Measurements from ENCODE around the gene ANO9.
"Not testable (repeated sequence)": the region's sequence is repeated elsewhere in the genome, so short reads cannot be mapped to it uniquely, and the experiment has no call there.

ANO9 gene

GRCh38 chr11:403021-403760 lies 38.6 kb downstream of the ANO9 start:
- Histone ChIP-seq H3K27ac (no peak overlapping the region), H3K27me3 (peaks cover 32% of the 10 kb centered on the region), H3K36me3 (no peaks in the 10 kb centered on the region), H3K4me1 (ENCODE audit: control insufficient read depth in 1 of 2, insufficient read depth in 1 of 2, low read depth in 1 of 2, low read length in 1 of 2) (peaks cover 10 to 13% of the 10 kb centered on the region in 2 experiments), H3K9me3 (no peaks in the 10 kb centered on the region), H3K4me3 (ENCODE audit: low read depth in 1 of 2, low read length in 1 of 2) (no peak overlapping the region)
- TF ChIP-seq CTCF (IDR thresholded peaks at IDR 0.05): no peak

GRCh38 chr11:401196-401595 lies 40.6 kb downstream of the ANO9 start:
- not testable (repeated sequence) for H3K27ac ChIP-seq; H3K4me1 ChIP-seq (ENCODE audit: control insufficient read depth in 1 of 2, insufficient read depth in 1 of 2, low read depth in 1 of 2, low read length in 1 of 2); H3K36me3 ChIP-seq; H3K9me3 ChIP-seq; H3K4me3 ChIP-seq (ENCODE audit: low read depth in 1 of 2, low read length in 1 of 2)
- peaks cover 46% of the 10 kb centered on the region for H3K27me3 ChIP-seq

- no peaks in the 10 kb centered on the region for H3K9me3 ChIP-seq
- H3K36me3 ChIP-seq: no peaks in the 10 kb centered on the region
- TF ChIP-seq CTCF (IDR thresholded peaks at IDR 0.05): no peak
- peaks cover 0 to 8% of the 10 kb centered on the region in 2 experiments for H3K4me1 ChIP-seq (ENCODE audit: control insufficient read depth in 1 of 2, insufficient read depth in 1 of 2, low read depth in 1 of 2, low read length in 1 of 2)
- peaks cover 55% of the 10 kb centered on the region for H3K27me3 ChIP-seq
- H3K4me3 ChIP-seq (ENCODE audit: low read depth in 1 of 2, low read length in 1 of 2): no peak overlapping the region
- no peak overlapping the region for H3K27ac ChIP-seq
These were observed 41.5 kb downstream of the ANO9 start for GRCh38 chr11:400241-400689.

- H3K4me1 ChIP-seq (ENCODE audit: control insufficient read depth in 1 of 2, insufficient read depth in 1 of 2, low read depth in 1 of 2, low read length in 1 of 2): peaks cover 0 to 8% of the 10 kb centered on the region in 2 experiments
- no peaks in the 10 kb centered on the region for H3K36me3 ChIP-seq
- peaks cover 56% of the 10 kb centered on the region for H3K27me3 ChIP-seq
- H3K4me3 ChIP-seq (ENCODE audit: low read depth in 1 of 2, low read length in 1 of 2): no peak overlapping the region
- H3K27ac ChIP-seq: no peak overlapping the region
- H3K9me3 ChIP-seq: no peaks in the 10 kb centered on the region
- no peak for TF ChIP-seq CTCF (IDR thresholded peaks at IDR 0.05)
These were observed 42.0 kb downstream of the ANO9 start for GRCh38 chr11:399731-400211.

GRCh38 chr11:398826-399225 lies 43.0 kb downstream of the ANO9 start:
- Histone ChIP-seq H3K27ac (no peak overlapping the region), H3K4me3 (ENCODE audit: low read depth in 1 of 2, low read length in 1 of 2) (no peak overlapping the region), H3K4me1 (ENCODE audit: control insufficient read depth in 1 of 2, insufficient read depth in 1 of 2, low read depth in 1 of 2, low read length in 1 of 2) (peaks cover 0 to 8% of the 10 kb centered on the region in 2 experiments), H3K36me3 (no peaks in the 10 kb centered on the region), H3K27me3 (peaks cover 48% of the 10 kb centered on the region), H3K9me3 (no peaks in the 10 kb centered on the region)
- no peak for TF ChIP-seq CTCF (IDR thresholded peaks at IDR 0.05)

- peaks cover 0 to 8% of the 10 kb centered on the region in 2 experiments for H3K4me1 ChIP-seq (ENCODE audit: control insufficient read depth in 1 of 2, insufficient read depth in 1 of 2, low read depth in 1 of 2, low read length in 1 of 2)
- no peak overlapping the region for H3K4me3 ChIP-seq (ENCODE audit: low read depth in 1 of 2, low read length in 1 of 2)
- TF ChIP-seq CTCF (IDR thresholded peaks at IDR 0.05): no peak
- H3K36me3 ChIP-seq: no peaks in the 10 kb centered on the region
- H3K27me3 ChIP-seq: peaks cover 39% of the 10 kb centered on the region
- H3K27ac ChIP-seq: no peak overlapping the region
- no peaks in the 10 kb centered on the region for H3K9me3 ChIP-seq
These were observed 44.8 kb downstream of the ANO9 start for GRCh38 chr11:396948-397548.
